Natural killer cell treated with Interleukin-12 subunit alpha and Interleukin-12 subunit beta and Interleukin-15 and Interleukin-18, amount 100 ng/mL, for 72 hours (primary cell): ENCODE measurements around the gene RIOK1. TPM values are rescaled to one million over a fixed set of nuclear protein-coding genes. Genes with fewer than 3 reads are reported as not detected.

Experiments
- ATAC-seq, 2 donors: fragments of 150-1000 bp; cut with Tn5 transposase in 1 of 2; sonication (Bioruptor Pico), chemical (Tn5 transposase) in 1 of 2; 2 replicates each; pipeline ENCODE4 v1.10.0; 2021
- DNase-seq: peaks from one replicate; pipeline ENCODE4 v3.0.0; 2022; ENCODE audit warnings: low spot score
- H3K27ac Mint-ChIP-seq, 2 donors: 1 replicate in 1 of 2; 2 replicates in 1 of 2; pipeline ENCODE4 v1.8.0; 2022; ENCODE audit warnings: mixed read lengths in 2 of 2, mild to moderate bottlenecking in 1 of 2, moderate library complexity in 1 of 2
- H3K27me3 Mint-ChIP-seq, 2 donors: 1 replicate in 1 of 2; 2 replicates in 1 of 2; pipeline ENCODE4 v1.8.0; 2022; ENCODE audit warnings: mixed read lengths in 2 of 2
- H3K36me3 Mint-ChIP-seq: one replicate; pipeline ENCODE4 v1.8.0; 2022; ENCODE audit warnings: mixed read lengths
- H3K4me1 Mint-ChIP-seq, 2 donors: 1 replicate in 1 of 2; 2 replicates in 1 of 2; pipeline ENCODE4 v1.8.0; 2022; ENCODE audit warnings: low read depth in 2 of 2, mixed read lengths in 2 of 2, mild to moderate bottlenecking in 1 of 2
- H3K4me3 Mint-ChIP-seq: one replicate; pipeline ENCODE4 v1.8.0; 2022; ENCODE audit warnings: mixed read lengths
- H3K9me3 Mint-ChIP-seq: 2 replicates; pipeline ENCODE4 v1.8.0; 2022; ENCODE audit warnings: mixed read lengths
- total RNA-seq, 2 donors: library from RNA; stranded (reverse); gene quantifications; one replicate each; pipeline ENCODE4 v1.2.3, GENCODE V29; 2022

Gene RIOK1
- total RNA-seq, 2 donors from 2014 or later, result 39.1 to 49.2 TPM

DNA sequence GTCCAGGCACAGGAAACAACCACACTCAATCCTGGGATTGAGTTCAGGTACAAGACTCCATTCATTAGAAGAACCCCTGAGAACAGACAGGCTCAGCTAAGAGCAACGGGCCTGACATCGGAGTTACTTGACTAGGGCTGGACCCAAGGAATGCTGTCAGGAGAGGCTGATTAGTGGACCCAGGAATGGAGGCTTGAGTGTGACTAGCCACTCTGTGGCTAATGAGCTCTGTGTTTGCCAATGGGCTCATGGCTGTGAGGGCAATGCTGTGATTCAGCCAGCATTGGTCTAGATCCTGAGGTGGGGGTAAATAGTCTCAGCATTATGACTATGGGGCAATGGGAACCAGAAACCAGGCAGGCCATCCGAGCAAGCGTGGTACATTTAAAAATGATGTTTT lies 71.8 kb downstream of the RIOK1 start:
- no peak for ATAC-seq
- no peak overlapping the region for H3K4me3 Mint-ChIP-seq
- H3K27me3 Mint-ChIP-seq, result peaks cover 6 to 8% of the 10 kb centered on the region in 2 donors
- no peaks in the 10 kb centered on the region for H3K4me1 Mint-ChIP-seq
- DNase-seq, result no peak
- H3K36me3 Mint-ChIP-seq, result no peaks in the 10 kb centered on the region
- H3K27ac Mint-ChIP-seq, result no peak overlapping the region
- H3K9me3 Mint-ChIP-seq, result no peaks in the 10 kb centered on the region

GRCh38 chr6:7463785-7464184 lies 74.2 kb downstream of the RIOK1 start:
- H3K27ac Mint-ChIP-seq, result no peak overlapping the region
- peaks cover 16 to 19% of the 10 kb centered on the region in 2 donors for H3K27me3 Mint-ChIP-seq
- H3K9me3 Mint-ChIP-seq, result no peaks in the 10 kb centered on the region
- peaks cover 5 to 8% of the 10 kb centered on the region in 2 donors for H3K4me1 Mint-ChIP-seq
- no peak for DNase-seq
- no peak for ATAC-seq
- no peaks in the 10 kb centered on the region for H3K36me3 Mint-ChIP-seq
- H3K4me3 Mint-ChIP-seq, result no peak overlapping the region

DNA sequence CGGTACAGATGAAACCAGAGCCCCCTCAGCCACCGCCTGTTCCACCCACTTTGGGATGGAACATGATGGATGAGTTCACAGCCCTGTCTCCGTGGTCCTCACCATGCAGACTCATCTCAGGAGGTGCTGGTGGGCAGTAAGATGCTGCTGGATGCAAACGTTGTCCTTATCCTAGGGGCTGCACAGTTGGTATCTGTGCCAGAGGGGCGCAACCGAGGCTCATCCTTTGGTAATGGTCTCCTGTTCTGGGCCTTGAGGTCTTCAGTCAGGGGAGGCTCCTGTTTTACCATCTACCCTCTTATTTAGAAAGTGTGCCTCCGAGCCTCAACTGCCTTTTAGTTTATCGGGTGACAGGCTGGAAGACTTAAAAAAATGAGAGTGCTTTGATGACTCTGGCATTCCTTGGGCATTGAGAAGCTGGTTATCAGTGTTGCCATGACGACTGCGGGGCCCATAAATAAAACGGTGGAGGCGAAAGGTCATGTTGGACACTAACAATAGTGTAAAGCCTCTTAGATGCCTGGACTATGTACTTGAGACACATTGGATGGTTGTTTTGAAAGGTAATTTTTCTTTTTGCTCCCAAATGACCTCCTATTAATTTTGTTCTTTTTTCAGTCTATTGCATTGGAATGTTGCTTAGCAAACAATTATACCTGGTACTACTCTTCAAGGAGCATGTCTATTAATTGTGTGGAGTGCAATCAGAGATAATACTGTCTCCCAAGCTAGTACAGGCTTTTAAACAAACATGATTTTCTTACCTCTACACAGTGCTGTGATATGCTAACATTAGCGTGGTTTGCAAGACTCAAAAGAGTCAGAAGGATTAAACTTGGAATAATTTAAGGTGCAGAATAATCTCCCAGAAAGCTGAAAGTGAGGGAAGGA lies 77.6 kb downstream of the RIOK1 start:
- DNase-seq, result no peak
- no peaks in the 10 kb centered on the region for H3K9me3 Mint-ChIP-seq
- peak in 1 of 2 donors; percentile 45 for ATAC-seq
- no peaks in the 10 kb centered on the region for H3K36me3 Mint-ChIP-seq
- H3K27me3 Mint-ChIP-seq, result peaks cover 22 to 28% of the 10 kb centered on the region in 2 donors
- H3K4me1 Mint-ChIP-seq, result peaks cover 11% of the 10 kb centered on the region in 2 donors
- no peak overlapping the region for H3K27ac Mint-ChIP-seq
- H3K4me3 Mint-ChIP-seq, result no peak overlapping the region

Other genes starting within 250 kb of the RIOK1 start
- 100 to 1,000 TPM; 154 to 194 TPM for gene SSR1, start 76.6 kb upstream of the RIOK1 start, total RNA-seq
- gene CAGE1, start 66 bp upstream of the RIOK1 start, total RNA-seq, result under 1 TPM; 0.42 to 0.76 TPM
- not detected for gene DSP, start 151.9 kb downstream of the RIOK1 start, total RNA-seq
- 10 to 100 TPM; 14.1 to 16.8 TPM for gene SNRNP48, start 200.4 kb downstream of the RIOK1 start, total RNA-seq